Mesothelial cell of epicardium (in vitro differentiated cells): ENCODE results near the gene MARK2. TPM values are rescaled to one million over a fixed set of nuclear protein-coding genes. Genes with fewer than 3 reads are reported as not detected.
A peak's percentile ranks its signal among the peaks of the same experiment; 100 is the strongest.

Experiments
- DNase-seq, 2 experiments: peaks; one replicate each; pipeline ENCODE4 v3.0.0; 2021; ENCODE audit warnings: low spot score in 2 of 2; ENCODE audit not compliant: unreplicated experiment in 2 of 2
- H3K27ac Mint-ChIP-seq: 2 replicates; pipeline ENCODE4 v1.8.0; 2021; ENCODE audit warnings: mixed read lengths
- H3K27me3 Mint-ChIP-seq: 2 replicates; pipeline ENCODE4 v1.8.0; 2021; ENCODE audit warnings: low read depth, mixed read lengths
- H3K36me3 Mint-ChIP-seq: 2 replicates; pipeline ENCODE4 v1.8.0; 2021; ENCODE audit warnings: mixed read lengths
- H3K4me1 Mint-ChIP-seq: 2 replicates; pipeline ENCODE4 v1.8.0; 2021; ENCODE audit warnings: mixed read lengths
- H3K4me3 Mint-ChIP-seq: 2 replicates; pipeline ENCODE4 v1.8.0; 2021; ENCODE audit warnings: mild to moderate bottlenecking, moderate library complexity, mixed read lengths
- H3K9me3 Mint-ChIP-seq: 2 replicates; pipeline ENCODE4 v1.8.0; 2021; ENCODE audit warnings: mixed read lengths
- CTCF ChIP-seq: fragments of 200-600 bp; sonication (generic); IDR thresholded peaks from one replicate; pipeline ENCODE4 v1.5.0; 2021; ENCODE audit warnings: antibody characterized with exemption; ENCODE audit not compliant: unreplicated experiment
- total RNA-seq: library from RNA; stranded (reverse); gene quantifications from 3 replicates; pipeline ENCODE4 v1.2.1, GENCODE V29; 2021

The MARK2 gene
- total RNA-seq, 1 donor from 2014 or later = 48.8 TPM

GRCh38 chr11:63916837-63917691 is 78.2 kb downstream of the MARK2 start, which contains the start of gene RCOR2:
RCOR2 (minus strand) TSS chr11:63917164; CDS start chr11:63916456, 708 bp downstream.
- Mint-ChIP-seq H3K27me3 (no peaks in the 10 kb centered on the region), H3K36me3 (peaks cover 7% of the 10 kb centered on the region), H3K27ac (peak within 1 kb of the TSS; percentile 87), H3K4me1 (peaks cover 37% of the 10 kb centered on the region), H3K9me3 (no peaks in the 10 kb centered on the region), H3K4me3 (peak within 1 kb of the TSS; percentile 84)
- TF ChIP-seq CTCF = no peak
- DNase-seq = peak; percentile 64 to 80

- Mint-ChIP-seq H3K9me3 (no peaks in the 10 kb centered on the region), H3K4me3 (peak overlapping the region; percentile 67), H3K27ac (peak overlapping the region; percentile 87), H3K36me3 (peaks cover 2% of the 10 kb centered on the region), H3K27me3 (no peaks in the 10 kb centered on the region), H3K4me1 (peaks cover 35% of the 10 kb centered on the region)
- no peak for DNase-seq
- TF ChIP-seq CTCF = no peak
These were observed 79.0 kb downstream of the MARK2 start for GRCh38 chr11:63917692-63918506.

GRCh38 chr11:63918507-63919191 is 79.7 kb downstream of the MARK2 start:
- peak overlapping the region; percentile 86 for H3K27ac Mint-ChIP-seq
- H3K27me3 Mint-ChIP-seq = no peaks in the 10 kb centered on the region
- H3K4me3 Mint-ChIP-seq = peak overlapping the region; percentile 56
- no peak for DNase-seq
- H3K4me1 Mint-ChIP-seq = peaks cover 35% of the 10 kb centered on the region
- no peak for TF ChIP-seq CTCF
- peaks cover 1% of the 10 kb centered on the region for H3K36me3 Mint-ChIP-seq
- no peaks in the 10 kb centered on the region for H3K9me3 Mint-ChIP-seq

GRCh38 chr11:63919267-63920125 is 80.6 kb downstream of the MARK2 start:
- DNase-seq = no peak
- Mint-ChIP-seq H3K4me3 (peak overlapping the region; percentile 56), H3K27me3 (no peaks in the 10 kb centered on the region), H3K27ac (peak overlapping the region; percentile 50), H3K36me3 (no peaks in the 10 kb centered on the region), H3K4me1 (peaks cover 35% of the 10 kb centered on the region), H3K9me3 (no peaks in the 10 kb centered on the region)
- TF ChIP-seq CTCF = no peak
